Endometrium (tissue), 2 donors: ENCODE measurements around the gene PLPP2.
"Not testable (repeated sequence)": the region's sequence is repeated elsewhere in the genome, so short reads cannot be mapped to it uniquely, and the experiment has no call there.

ENCODE experiments used
- FAIRE-seq: peaks from 2 replicates; lab custom pipeline; 2012; peaks lifted over from hg19 to GRCh38; lab: Jason Lieb, UNC
- donor health status: control.
- donor health status: control.

The PLPP2 gene

DNA sequence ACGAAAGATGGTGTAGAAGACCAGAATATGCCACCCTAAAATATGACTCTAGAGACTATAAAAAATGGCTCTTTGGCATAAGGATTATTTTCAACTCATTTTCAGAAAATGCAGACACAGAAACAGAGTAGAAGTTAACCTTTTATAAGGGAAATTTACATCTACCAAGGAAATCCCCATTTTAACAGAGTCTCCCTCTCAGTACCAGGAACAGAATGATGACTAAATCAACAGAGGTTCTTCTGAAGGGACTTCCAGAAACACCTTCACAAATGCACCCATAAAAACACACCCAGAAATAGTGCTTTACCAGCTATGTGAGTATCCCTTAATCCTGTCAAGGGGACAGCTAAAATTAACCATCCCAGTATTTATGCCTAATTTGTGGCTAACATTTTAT, 29.1 kb downstream of the PLPP2 start:
- FAIRE-seq: no peak

DNA sequence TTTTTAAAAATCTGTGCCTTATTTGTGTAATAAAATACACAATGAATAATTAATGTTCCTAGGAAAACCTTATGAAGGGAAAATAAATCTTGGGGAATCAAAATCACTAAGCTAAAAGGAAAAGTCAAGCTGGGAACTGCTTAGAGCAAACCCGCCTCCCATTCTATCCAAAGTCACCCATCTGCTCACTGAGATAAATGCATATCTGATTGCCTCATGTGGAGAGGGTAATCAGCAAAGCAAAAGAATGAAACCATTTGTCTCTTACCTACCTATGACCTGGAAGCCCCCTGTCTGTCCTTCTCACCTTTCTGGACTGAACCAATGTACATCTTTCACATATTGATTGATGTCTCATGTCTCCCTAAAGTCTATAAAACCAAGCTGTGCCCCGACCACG, 34.4 kb downstream of the PLPP2 start:
- FAIRE-seq: not testable (repeated sequence)

DNA sequence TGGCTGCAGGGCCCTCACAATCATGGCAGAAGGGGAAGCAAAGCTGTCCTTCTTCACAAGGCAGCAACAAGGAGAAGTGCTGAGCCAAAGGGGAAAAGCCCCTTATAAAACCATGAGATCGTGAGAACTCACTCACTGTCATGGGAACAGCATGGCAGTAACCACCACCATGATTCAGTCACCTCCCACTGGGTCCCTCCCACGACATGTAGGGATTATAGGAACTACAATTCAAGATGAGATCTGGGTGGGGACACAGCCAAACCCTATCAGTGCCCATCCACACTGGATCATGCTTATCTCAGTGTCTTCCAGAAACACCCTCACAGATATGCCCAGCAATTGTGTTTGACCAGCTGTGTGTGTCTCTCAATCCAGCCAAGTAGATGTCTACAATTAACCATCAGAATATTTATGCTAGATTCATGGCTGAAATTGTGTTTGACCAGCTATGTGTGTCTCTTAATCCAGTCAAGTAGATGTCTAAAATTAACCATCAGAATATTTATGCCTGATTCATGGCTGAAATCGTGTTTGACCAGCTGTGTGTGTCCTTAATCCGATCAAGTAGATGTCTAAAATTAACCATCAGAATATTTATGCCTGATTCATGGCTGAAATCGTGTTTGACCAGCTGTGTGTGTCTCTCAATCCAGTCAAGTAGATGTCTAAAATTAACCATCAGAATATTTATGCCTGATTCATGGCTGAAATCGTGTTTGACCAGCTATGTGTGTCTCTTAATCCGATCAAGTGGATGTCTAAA, 38.6 kb downstream of the PLPP2 start:
- FAIRE-seq: not testable (repeated sequence)

DNA sequence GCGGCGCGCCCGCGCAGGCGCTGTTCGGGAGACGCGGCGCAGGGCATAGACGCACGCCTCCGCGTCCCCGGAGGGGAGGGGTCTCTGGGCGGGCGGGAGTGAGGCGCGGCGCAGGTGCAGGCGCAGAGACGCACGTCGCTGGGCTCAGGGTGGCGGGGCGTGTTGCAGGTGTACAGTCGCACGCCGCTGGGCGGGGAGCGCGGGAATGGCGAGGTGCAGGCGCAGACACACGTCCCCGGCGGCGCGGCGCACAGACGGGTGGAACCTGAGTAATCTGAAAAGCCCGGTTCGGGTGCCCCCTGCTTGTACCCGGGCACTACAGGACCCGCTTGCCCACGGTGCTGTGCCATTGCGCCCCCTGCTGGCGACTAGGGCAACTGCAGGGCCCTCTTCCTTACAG, 44.7 kb downstream of the PLPP2 start:
- FAIRE-seq: no peak

DNA sequence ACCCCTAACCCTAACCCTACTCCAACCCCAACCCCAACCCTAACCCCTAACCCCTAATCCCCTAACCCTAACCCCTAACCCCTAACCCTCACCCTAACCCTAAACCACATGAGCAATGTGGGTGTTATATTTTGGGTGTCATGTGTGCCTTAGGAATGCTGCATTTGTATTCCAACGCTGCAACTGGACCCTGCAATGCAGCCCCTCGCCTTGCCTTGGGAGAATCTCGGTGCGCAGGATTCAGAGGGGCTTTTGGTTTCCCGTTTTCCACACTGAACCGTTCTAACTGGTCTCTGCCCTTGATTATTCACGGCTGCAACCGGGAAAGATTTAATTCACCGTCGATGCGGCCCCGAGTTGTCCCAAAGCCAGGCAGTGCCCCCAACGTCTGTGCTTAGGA, 45.3 kb downstream of the PLPP2 start:
- FAIRE-seq: not testable (repeated sequence)

DNA sequence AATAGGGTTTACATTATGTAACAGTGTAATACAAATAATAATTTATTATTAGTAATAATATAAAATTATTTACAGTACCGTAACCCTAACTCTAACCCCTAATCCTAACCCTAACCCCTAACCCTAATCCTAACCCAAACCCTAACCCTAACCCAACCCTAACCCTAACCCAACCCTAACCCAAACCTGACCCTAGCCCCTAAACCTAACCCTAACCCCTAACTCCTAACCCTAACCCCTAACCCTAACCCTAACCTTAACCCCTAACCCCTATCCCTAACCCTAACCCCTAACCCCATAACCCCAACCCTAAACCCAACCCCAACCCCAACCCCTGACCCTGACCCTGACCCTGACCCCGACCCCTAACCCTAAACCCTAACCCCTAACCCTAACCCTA, 45.7 kb downstream of the PLPP2 start:
- FAIRE-seq: no peak
